GM12873 (cell line): ENCODE data around the gene DNAJC6.

ENCODE experiments used
- TF ChIP-seq, protein P1 (sequence below): IDR thresholded peaks from 2 replicates; pipeline ENCODE4 v1.5.1; 2012; ENCODE audit warnings: low read depth, mild to moderate bottlenecking, moderate library complexity, low read length, control low read depth; ENCODE audit not compliant: insufficient read depth; ENCODE audit errors: missing control alignments

DNAJC6 gene

DNA sequence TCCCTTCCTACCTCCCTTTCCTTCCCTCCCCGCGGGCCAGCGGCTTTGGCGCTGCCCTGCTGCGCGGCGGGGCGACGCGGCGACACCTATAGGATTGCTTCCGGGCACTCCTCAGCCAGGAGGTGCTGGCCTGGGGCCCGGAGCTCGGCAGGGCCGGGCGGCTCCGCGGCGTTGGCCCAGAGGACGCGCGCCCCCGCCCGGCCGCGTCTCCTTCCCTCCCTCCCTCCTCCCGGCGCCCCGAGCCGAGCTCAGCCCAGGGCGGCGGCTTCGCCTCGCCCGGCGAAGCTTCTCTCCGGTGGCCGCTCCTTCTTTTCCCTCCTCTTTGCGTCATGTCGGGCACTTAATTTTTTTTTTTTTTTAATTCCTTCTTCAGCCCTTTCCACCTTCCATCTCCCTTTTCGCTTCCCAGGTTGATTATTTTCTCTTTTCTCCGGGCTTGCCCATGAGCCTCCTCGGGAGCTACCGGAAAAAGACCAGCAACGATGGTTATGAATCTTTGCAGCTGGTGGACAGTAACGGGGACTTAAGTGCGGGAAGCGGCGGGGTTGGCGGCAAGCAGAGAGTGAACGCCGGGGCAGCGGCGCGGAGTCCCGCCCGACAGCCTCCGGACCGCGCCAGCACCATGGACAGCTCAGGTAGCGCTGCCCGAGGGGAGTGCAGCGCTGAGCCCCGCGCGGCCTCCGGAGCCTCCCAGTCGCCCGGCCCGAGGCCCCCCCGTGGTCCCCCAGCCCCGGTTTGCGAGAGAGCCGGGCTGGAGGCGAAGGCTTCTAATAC, at the start of gene DNAJC6:
DNAJC6 (plus strand) TSS at position 240 of the 774 bp plus-strand sequence; CDS start at position 443, 203 bp downstream.
- TF ChIP-seq, protein P1, sequence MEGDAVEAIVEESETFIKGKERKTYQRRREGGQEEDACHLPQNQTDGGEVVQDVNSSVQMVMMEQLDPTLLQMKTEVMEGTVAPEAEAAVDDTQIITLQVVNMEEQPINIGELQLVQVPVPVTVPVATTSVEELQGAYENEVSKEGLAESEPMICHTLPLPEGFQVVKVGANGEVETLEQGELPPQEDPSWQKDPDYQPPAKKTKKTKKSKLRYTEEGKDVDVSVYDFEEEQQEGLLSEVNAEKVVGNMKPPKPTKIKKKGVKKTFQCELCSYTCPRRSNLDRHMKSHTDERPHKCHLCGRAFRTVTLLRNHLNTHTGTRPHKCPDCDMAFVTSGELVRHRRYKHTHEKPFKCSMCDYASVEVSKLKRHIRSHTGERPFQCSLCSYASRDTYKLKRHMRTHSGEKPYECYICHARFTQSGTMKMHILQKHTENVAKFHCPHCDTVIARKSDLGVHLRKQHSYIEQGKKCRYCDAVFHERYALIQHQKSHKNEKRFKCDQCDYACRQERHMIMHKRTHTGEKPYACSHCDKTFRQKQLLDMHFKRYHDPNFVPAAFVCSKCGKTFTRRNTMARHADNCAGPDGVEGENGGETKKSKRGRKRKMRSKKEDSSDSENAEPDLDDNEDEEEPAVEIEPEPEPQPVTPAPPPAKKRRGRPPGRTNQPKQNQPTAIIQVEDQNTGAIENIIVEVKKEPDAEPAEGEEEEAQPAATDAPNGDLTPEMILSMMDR: no peak

DNA sequence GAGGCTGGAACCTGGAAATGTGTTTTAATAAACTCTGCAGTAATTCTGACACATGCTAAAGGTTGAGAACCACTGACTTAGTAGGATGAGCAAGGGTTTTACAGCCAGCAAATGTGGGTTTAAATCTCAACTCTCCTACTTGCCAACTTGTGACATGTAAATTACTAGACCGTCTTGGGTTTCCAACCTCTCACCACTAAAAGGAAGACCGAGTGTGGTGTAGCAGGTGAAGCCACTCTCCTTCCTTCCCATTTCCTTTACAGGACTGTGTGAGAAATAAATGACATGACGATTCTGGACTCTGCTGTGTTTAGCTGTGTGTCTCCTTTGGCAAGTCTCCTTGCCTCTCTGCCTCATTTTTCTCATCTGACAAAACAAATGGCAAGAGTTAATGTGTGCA, 49.5 kb upstream of the DNAJC6 start:
- TF ChIP-seq, protein P1: no peak

DNA sequence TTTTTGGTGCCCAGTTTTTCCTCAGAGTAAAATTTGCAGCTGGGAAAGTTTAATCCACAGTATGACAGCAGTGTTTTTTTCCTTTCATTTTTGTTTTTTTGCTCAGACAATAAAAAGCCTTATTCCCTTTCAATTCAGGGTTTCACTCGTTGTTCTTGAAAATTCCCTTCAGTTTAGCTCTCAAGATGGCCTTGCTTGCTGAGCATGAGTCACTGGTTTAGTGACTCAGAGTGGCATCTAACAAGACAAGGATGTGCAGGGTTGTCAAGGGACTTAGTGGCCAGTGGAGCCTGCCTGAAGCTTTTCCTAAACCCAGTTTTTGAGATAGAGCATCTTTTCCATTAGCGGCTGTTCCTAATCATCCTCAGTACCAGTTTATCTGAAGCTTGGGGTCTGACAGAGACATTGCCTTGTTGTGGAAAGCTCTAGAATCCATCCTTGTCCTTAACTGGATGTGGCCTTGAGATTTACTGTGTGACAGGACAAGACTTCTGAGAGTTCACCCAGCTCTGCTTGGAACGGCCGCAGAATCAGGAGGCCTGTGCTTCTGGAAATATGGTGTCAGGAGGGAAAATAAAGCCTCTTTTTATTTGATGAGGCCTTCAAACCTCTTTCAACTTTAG, 48.4 kb upstream of the DNAJC6 start:
- TF ChIP-seq, protein P1: no peak

DNA sequence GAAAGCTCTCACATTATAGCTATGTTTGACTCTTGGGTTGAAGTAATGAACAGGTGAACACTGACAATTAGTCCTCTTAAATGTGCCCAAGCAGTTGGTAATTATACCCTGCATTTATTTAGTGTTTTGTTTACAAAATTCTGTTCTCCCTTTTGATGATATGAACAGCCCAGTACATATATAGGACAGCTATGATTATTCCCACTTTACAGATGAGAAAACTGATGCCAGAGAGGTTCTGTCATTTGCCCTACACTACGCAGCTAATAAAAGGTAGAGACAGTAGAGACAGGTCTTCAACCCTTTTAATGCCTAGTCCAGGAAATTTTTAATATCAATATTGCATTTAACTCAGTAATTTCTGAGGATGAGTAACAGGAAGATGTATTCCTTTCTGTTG, 46.1 kb upstream of the DNAJC6 start:
- TF ChIP-seq, protein P1: no peak

DNA sequence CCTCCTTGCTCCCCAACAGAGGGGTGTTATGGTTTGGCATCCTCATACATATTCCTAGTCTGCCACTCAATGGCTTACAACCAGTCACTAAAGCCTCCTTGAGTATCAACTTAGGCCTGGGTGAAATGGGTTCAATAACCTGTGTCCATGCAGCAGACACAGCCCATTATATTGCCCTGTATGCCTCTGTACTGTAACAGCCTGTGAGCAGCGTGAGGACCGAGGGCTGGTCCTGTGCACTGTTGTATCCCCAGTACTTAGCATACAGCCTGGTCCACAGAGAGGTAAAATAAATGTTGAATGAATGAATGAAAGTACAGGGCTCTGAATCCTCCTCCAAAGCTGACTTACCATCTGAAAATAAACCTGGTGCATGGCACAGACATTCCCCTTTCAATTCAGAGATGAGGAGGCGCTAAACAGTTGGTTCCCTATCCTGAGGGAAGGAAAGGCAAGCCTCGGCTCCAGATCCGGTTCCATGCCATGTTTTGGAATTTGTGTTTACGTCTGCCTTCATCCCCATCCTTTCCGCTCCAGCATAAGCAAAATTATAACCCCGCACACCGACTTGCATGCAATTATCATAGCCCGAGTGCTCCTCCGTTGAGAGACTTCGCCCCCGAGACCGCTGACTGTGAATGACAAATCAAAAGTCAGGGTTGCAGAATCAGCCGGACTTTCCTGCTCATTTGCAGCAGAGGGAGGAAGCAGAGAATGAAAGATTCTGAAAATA, 45.0 kb upstream of the DNAJC6 start:
- TF ChIP-seq, protein P1: no peak

DNA sequence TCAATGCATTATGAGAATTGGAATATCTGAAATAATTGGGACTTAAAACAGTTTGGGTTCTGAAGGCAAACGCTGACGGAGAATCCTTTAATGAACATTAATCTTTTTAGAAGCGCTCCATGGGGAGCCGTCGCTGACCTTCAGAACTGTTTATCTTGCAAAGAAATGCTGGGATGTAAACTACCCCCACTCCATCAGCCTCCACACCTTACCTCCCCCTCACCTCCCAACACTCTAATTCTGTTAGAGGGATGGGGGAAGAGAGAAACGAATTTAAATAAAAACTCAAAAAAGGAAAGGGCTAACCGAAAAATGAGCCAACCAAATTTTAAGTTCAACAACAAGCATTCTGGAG, 44.1 kb upstream of the DNAJC6 start:
- TF ChIP-seq, protein P1: no peak
